Measurements from ENCODE around the gene SMYD2. TPM values are rescaled to one million over a fixed set of nuclear protein-coding genes. Genes with fewer than 3 reads are reported as not detected.

SMYD2 gene
- total RNA-seq, 1 donor from 2014 or later: 32.0 TPM

DNA sequence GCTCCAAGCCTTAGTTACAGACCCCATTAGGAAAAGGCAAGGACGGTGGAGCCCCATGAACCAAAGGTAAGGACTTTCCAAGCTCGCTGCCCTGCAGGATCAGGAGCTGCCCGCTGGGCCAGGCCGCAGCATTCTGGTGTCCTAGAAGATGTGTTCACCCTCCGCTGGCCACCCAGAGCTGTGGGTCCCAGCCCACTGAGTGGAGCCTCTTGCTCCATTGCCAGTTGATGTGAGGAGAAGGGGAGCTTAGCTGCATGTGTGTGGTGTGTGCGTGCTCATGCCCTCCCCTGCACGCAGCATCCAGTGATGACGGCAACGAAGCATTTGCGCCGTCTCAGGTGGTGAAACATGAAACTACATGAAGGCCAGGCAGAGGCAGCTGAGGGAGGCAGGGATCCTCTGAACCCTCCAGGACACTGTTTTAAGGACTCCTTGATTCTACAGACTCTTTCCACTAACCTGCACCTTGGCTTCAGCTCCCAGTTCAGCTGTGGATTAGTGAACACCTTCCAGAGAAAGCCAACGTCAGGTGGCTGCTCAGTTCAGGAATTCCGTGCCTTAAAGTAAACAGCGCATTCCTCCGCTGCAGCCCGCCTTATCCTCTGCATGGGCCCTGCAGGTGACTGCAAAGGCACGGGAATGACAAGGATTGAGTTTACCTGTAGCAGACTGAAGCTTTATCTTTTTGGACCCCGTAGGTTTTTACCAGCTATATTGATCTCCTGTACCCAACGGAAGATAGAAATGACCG lies 48.7 kb downstream of the SMYD2 start:
- no peak for DNase-seq

DNA sequence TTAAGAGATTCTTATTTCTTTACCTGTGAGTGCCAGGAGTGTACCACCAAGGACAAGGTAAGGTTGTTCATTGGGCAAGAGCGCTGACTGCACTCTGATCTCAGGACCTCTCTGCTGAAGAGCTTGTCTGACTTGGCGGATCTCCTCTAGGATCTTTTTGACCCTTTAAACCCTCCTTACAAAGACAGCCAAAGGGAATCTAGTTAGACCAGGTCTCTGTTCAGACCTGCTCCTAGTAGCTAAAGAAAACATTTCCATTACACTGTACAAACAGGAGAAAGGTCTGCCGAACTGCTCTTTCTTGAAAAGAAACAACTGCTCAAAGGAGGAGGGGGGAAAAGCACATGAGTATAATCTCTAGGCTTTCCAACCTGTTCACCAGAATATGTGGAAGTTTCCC lies 49.3 kb downstream of the SMYD2 start:
- no peak for DNase-seq

DNA sequence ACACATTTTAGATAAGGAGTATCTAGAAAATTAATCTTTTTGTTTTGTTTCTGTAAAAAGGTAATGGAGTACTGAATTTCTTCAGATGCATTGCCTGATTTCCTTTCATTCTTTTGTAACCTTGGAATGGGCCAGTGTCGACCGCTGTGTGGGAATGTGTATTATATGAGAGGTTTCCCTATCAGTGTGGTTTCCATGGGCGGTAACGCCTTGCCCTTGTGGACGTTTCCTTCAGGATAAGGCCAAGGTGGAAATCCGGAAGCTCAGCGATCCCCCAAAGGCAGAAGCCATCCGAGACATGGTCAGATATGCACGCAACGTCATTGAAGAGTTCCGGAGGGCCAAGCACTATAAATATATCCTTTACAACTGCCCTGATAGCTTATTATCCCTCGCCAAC lies 49.8 kb downstream of the SMYD2 start:
- DNase-seq: no peak

DNA sequence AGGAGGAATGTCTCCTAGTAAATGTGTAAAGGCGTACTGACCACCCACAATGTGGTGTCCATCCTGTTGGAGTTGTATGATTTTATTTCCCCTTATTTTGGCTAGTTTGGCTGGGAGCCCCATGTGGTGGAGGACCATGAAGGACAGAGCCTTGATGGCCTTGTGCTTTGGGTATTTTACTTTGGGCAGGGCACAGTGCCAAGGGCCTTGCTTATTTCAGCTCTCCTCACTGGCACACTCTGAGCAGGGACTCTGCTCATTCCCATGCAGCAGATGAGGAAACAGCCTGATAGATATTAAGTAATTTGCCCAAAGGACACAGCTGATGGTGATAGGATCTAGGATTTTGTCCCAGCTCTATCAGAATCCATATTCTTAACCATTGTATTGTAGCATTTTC lies 50.2 kb downstream of the SMYD2 start:
- DNase-seq: no peak

DNA sequence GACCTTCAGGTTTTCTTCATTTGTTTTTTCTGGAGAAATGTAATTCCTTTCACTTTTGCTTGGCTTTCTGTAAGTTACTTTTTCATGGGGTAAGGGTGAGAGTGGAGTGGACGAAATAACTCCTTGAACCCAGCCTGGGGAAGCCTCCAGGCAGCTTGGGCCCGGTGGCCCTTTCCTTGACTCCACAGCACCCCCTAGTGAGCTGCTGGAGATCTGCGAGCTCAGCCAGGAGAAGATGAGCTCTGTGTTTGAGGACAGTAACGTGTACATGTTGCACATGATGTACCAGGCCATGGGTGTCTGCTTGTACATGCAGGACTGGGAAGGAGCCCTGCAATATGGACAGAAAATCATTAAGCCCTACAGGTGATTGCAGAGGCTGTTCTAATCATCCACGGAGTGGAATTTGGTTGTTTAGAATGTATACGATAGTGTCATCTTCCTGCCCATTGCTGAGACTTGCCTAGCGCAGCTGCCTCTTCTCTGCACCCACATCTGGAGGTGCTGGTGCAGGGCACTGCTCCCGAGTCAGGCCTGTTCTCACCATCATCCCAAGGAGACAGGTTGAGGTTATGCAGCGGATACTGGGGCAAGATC lies 51.0 kb downstream of the SMYD2 start:
- DNase-seq: no peak

DNA sequence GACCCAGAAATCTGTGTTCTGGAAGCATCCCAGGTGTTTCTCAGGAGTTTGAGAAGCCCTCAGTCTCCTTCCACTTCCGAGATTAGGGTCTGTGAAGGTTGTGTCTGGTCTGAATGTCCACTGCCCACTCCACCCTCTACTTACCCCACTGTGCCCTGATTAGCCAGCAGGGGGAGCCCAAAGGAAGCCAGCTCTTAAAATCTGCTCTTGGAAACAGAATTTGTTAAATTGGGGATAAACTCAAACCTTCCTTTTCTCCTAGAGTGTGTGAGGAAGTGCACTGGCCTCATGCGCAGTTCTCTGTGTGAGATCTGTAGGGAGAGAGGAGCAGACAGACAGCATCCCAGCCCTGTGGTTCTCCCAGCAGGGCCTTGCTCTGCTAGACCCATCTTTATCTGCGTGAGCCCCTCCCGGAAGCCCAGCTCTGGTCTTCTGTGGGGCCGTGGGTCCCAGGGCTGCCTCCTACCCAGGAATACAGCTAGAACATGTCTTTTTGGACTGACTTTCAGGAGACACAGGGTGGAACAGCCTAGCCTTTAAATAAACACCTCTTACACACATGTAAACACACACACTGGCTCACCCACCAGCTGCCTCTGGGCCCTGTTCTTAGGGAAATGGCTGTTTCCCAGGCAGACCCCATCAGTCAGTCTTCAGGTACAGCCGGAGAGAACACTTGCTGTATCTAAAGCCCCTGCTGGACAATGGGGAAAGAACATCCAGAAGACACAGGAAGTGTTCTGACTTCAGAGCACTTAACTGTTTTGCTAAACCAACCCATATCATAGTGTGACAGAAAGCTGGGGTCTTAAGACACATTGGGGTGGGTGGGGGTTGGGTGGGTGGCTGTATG lies 52.2 kb downstream of the SMYD2 start:
- peak; percentile 8 for DNase-seq

DNA sequence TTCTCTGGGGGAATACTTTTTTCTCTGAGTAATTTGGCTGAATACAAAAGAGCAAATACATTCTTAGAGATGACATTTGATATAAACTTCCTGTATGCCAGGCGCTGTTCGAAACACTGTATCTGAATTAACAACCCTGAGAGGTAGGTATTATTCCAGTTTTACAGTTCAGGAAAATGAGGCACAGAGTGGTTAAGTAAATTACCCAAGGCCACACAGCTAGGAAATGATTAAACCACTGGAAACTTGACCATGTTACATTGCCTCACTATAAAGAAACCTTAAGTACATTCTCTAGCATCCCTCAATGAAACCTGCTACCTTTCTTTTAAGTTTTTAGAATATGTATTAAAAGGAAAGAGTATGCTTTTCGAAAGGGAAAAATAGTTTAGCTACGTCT lies 54.6 kb downstream of the SMYD2 start:
- DNase-seq: no peak

DNA sequence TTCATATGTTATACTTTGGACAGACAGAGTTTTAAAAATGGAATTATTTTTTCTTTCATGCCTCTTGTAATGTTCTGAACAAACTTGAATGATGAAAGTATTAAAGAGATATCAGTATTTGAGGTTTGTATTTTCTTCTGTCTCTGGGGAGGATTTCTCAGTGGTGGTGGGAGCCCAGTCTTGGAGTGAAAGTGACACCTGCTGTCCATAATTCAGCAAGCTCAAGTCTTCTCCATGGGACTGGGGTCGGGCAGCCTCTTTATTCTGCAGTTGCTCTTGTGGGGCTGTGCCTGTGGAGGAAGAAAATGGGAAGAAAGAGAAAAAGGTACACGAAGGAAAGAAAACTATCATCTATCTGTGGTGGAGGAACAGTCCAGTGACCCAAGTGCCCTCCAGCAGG lies 56.1 kb downstream of the SMYD2 start:
- DNase-seq: no peak

DNA sequence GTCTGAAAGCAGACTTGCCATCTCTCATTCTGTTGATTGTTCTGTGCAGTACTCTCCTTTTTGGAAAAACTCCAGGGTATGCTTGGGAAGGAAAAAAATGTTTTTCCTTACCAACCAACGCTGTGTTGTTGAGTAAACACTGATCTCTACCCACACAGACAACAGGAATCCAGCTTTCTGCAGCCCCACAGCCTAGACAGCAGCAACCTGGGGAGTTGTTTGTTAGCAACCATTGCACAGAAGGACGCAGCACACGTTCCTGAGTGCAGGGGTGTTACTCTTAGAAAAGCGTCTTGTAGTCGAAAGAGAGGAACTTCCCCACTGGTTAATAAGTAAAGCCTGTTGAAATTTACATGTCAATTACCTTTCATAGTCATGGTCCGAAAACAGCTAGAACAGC lies 56.6 kb downstream of the SMYD2 start:
- peak; percentile 44 for DNase-seq

DNA sequence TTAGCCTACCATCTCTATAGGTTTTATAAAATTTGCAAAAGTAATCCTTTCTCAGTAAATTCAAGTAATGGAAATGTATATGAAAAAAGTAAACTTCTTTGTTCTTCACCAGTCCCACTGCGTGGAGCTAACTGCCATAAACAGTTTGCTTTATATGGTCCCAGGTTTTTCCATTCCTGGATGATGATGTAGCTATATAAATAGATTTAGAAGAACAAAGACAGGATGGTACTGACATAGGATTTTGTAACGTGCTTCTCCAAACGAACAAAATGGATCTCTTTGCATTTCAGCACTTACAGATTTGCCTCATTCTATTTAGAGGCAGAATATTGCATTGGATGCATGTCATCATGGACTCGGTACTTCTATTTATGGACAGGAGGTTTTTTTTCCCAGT lies 57.3 kb downstream of the SMYD2 start:
- DNase-seq: no peak

DNA sequence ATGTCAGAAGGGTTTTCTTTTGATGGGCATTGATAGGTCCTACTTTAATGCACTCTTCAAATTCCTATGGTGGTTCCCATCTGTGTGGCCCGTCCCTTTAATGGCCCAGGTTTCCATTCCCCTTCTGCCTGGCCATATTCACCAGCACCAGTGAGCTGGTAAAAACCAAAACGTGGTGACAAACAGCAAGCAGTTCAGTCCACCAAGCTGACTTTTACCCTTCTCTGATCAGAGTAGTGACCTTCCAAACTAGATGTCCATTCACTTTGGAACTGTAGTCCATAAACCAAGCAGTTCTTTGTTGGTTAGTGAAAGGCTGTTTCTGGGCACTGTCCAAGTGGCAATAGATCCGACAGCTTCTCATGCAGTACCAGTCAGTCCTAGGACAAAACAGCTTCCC lies 60.5 kb downstream of the SMYD2 start:
- no peak for DNase-seq

DNA sequence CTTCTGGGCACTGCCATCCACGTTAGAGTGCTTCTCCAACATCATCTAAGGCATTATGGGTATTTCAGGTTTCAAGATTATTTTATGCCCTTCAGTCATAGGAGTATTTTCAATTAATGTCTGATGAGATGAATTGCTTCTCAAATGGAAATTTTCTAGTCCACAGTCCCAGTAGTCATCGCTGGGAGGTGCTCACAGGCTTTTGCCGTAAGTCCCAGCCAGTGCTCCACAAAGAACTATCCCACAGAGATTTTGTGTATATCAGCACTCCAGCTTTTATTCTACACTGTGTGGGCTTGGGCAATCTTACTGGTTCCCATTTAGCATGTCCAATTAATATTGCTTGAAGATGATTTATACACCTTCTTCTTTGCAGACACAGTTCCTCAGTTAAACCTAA lies 61.0 kb downstream of the SMYD2 start:
- DNase-seq: no peak

DNA sequence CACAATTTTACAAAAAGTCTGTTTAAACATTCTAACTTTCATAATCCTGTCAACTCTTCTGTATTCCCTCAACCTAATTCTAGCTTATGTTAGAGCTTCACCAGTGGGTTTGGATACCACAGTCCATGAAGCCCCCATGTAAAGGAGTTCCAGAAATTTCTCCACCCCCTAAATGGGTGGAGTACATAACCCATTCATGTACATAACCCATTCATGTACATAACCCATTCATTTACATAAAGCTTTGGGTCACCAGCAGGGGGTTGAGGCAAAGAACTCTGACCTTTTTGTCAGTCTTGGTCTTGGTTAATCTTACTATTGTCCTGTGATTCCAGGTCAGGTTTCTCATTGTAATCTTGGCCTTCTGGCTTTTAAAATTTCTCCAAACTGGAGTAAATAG lies 61.6 kb downstream of the SMYD2 start:
- DNase-seq: no peak

DNA sequence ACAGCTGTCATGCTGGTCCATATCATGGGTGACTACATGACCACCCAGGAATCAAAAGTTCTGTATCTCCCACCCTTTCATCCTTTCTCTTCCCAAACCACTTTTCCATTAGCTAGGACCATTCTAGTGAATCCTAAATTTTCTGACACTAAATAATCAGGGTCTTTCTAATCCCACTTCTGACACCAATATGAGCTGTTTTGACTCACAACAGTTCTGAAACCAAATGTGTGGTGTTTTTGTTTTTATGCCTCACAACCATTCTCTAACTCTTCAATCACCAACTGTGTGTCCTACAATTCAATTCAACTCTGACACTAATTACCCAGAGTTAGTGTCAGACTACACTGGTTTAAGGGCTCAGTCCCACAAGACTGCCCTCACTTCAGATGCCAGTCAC lies 63.9 kb downstream of the SMYD2 start:
- no peak for DNase-seq

DNA sequence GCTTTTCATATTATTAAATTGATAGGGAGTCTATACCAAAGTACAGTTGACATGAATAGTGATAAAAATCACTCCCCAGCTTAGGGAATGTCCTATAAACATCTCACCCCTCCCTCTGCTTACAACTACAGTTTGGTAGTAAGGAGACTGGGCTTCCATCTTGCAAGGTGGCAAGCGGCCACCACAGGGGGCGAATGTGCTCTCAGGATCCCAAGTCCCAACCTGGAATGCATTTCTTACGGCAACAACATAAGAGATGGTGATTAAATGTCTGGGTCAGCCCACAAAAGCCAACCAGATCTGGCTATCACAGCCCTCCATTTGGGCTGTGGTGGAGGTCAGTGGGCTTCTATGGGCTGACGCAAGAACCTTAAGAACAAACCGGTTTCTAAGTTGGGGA lies 68.0 kb downstream of the SMYD2 start:
- no peak for DNase-seq

DNA sequence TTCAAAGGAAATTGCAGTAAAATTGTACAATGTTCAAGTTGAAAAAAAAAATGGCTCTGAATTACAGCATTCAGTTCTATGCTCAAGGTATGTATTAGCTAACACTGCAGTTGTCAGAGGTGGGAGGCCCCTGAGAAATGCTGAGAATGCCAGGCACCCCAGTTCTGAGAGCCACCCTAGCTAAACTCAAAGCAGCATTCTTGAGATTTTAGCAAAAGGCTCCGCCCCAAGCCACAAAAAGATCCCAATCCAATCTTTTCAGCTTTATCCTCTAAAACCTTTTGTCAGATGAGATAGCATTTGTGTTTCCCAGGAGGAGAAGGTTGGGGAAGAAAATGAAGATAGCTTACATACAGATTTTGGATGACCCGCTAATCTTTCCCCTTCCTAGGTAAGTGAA lies 68.8 kb downstream of the SMYD2 start:
- DNase-seq: no peak

DNA sequence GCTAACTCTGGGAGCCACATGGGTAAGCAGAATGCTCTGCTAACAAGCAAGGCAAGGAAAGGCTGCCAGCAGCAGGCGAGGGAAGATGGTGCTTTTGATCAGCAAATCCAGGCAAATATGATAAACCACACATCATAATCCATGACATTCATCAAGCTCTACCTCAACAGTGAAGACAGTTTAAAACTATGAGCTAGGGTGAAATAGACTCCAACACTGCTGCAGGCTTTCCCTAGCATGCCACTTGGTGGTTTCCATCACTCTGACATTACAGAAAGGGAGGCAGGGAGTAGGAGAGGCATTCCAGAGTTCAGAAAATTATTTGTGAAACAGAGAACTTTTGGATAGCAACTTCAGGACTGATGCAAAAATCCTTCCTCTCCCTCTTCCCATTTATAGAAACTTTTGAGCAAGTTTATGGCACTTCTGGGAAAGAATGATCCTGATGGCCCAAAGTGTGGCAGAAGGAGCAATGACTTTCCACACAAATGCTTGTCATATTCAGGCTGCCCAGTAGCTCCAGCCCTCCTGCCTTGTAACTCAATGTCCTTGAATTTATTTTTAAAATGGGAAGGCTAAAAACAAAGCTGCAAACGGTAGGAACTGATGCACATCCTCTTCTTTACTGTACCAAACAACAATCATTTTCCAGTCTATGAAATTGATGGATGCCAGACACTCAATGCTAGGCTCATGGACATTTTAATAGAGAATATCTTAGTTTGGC lies 70.8 kb downstream of the SMYD2 start:
- no peak for DNase-seq

DNA sequence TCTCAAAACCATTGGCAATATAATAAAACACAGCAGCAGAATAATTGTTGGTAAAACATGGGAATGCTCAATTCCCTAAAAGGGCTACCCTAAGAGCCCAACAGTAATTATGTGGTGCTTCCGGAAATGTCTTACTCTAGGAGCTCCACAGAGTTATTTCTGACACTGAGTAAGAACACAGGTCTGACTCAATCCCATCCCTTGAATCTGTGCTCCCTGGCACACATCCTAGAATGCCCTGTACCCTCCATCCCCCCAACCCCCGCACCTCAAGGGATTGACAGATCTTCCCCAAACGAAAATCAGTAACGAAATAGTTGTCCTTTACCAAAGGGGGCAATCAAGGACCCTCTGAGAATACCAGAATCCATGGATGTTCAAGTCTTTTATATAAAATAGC lies 71.9 kb downstream of the SMYD2 start:
- no peak for DNase-seq

DNA sequence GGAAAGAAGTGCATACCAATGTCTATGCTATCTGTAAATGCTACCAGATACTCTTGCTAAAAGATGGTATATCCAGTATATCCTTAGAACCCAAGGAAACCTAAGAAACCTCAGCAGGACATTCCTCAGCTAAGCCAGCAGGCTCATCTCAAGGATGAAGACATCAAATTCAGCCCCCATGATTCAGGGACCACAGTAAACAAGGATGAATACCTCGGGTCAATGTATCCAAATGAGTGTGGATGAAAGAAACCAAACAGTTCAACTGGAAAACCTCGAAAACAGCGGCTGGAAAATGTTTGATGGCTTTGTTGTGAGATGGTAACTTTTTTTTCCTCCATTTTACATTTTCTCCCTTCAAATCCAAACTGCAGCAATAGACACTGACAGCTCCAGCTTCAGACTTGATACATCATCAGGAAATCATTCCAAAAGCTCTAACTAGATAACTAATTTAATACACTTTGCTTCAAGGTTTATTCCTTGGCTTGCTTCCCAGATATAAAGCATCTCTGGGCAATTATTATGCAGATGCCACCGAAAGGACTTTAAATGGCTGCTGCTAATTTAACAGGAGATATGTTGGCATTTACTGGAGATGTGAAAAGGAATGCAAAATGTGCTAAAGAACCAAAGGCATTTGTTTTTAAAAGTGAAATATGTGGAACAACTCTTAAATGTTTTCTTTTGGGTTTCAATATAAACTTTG lies 73.6 kb downstream of the SMYD2 start:
- DNase-seq: no peak

DNA sequence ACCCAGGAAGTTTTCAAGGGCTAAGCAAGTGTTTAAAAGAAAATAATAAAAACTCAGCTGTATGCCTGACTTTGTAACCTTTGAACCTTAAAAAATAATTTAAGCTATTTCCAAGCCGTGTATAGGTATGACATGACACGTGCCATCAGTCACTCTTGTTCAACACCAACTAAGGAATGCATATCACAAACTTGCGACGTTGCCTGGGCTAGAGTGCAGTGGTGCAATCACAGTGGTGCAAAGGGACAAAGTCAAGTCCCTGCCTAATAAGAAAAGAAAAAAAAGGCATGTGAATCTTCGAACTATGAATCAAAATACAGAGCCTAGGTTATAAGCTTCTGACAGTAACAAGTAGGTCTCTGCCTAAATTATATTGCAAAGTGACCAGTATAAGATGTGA lies 79.2 kb downstream of the SMYD2 start:
- DNase-seq: no peak

DNA sequence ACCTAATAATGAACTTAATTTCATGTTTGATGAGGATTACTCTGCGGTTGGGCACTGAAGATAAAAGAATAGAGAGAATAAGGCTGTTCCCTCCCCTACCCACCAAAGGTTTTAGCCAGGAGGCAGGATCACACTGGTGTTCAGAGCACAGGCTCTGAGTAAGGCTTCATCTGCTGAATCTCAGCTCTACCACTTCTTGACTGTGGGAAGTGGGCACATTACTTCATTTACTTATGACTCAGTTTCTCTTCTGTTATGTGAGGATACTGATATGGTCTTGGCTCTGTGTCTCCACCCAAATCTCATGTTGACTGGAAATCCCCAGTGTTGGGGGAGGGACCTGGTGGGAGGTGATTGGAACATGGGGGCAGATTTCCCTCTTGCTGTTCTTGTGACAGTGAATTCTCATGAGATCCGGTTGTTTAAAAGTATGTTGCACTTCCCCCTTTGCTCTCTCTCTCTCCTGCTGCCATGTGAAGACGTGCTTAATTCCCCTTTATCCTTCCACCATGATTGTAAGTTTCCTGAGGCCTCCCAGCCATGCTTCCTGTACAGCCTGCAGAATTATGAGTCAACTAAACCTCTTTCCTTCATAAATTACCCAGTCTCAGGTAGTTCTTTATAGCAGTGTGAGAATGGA lies 79.7 kb downstream of the SMYD2 start:
- no peak for DNase-seq

DNA sequence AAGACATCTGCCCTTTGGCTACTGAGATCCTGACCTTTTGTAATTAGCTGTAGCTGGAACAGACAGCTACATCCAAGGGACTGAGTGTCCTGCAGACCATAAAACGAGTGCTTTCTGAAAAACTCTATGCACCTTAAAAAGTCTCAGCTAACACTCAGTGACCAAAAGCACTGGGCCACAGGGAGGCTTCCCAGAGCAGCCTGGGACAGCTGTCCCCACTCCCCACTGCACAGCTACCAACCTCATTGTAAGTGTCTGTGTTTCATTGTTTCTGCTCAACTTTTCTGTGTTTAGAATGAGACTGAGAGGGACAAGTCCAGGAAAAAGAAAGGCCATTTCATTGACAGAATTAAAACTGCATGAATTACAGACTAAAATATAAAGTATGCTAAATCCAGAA lies 80.7 kb downstream of the SMYD2 start:
- no peak for DNase-seq
